Measurements from ENCODE around the gene PTPRD. TPM values are rescaled to one million over a fixed set of nuclear protein-coding genes. Genes with fewer than 3 reads are reported as not detected.

PTPRD gene
- total RNA-seq, 2 experiments from 2014 or later: 0.03 TPM; not detected in 1

DNA sequence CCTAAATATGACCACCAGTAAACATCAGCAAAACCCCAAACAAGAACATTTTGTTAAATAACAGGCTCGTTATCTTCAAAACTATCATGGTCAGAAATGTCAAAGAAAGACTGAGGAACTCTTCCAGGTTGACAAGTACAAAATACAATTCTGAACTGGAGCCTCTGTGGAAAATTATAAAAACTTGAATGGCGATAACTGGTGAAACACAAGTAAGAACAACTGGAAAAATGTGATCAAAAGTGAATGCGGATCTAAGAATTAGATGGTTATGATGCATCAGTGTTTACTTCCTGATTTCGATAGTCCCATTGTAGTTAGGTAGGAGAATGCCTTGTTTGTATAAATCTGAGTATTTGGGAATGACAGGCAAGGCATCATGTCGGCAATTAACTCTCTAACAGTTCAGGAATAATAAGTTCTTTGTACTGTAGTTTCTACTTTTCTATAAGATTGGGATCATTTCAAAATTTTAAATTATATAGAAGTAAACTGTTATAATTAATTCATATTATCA lies 2073.1 kb downstream of the PTPRD start:
- Histone ChIP-seq H3K4me3 (ENCODE audit: low read depth, low read length, poor library complexity, severe bottlenecking) (no peak overlapping the region), H3K9me2 (ENCODE audit: insufficient read depth, low read length) (no peaks in the 10 kb centered on the region), H4K20me1 (ENCODE audit: insufficient read depth, low read length) (no peaks in the 10 kb centered on the region), H3K27ac (ENCODE audit: low read depth, low read length, poor library complexity, severe bottlenecking) (no peak overlapping the region), H3K4me2 (ENCODE audit: low read length) (no peak overlapping the region), H3K36me3 (ENCODE audit: insufficient read depth, low read length) (no peaks in the 10 kb centered on the region), H3K79me2 (ENCODE audit: insufficient read depth, low read depth, low read length) (no peaks in the 10 kb centered on the region), H3K4me1 (ENCODE audit: insufficient read depth, low read length, poor library complexity, severe bottlenecking) (no peaks in the 10 kb centered on the region), H3K9me3 (ENCODE audit: low read length) (no peaks in the 10 kb centered on the region), H2AFZ (ENCODE audit: low read length) (no peak overlapping the region)
- TF ChIP-seq EZH2phosphoT487 (IDR thresholded peaks at IDR 0.05; ENCODE audit: borderline replicate concordance, low read depth, low read length): no peak
- TF ChIP-seq, protein P1, sequence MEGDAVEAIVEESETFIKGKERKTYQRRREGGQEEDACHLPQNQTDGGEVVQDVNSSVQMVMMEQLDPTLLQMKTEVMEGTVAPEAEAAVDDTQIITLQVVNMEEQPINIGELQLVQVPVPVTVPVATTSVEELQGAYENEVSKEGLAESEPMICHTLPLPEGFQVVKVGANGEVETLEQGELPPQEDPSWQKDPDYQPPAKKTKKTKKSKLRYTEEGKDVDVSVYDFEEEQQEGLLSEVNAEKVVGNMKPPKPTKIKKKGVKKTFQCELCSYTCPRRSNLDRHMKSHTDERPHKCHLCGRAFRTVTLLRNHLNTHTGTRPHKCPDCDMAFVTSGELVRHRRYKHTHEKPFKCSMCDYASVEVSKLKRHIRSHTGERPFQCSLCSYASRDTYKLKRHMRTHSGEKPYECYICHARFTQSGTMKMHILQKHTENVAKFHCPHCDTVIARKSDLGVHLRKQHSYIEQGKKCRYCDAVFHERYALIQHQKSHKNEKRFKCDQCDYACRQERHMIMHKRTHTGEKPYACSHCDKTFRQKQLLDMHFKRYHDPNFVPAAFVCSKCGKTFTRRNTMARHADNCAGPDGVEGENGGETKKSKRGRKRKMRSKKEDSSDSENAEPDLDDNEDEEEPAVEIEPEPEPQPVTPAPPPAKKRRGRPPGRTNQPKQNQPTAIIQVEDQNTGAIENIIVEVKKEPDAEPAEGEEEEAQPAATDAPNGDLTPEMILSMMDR (conservative IDR thresholded peaks at IDR 0.05; ENCODE audit: low read length): no peak
- ChIA-PET POLR2A (interaction anchor here (0.6 kb wide), 1 partner anchor 1025 kb away, joined by 4 read pairs; no protein-coding TSS in a partner anchor), CTCF (ENCODE audit: unreplicated experiment) (no interaction called here)
- intact Hi-C loops (cut with micrococcal nuclease; ENCODE audit: unreplicated experiment): no loop called here
- no TSS peak for BruUV-seq (replicated peaks)
- DNase-seq (ENCODE audit: low spot score): no peak

DNA sequence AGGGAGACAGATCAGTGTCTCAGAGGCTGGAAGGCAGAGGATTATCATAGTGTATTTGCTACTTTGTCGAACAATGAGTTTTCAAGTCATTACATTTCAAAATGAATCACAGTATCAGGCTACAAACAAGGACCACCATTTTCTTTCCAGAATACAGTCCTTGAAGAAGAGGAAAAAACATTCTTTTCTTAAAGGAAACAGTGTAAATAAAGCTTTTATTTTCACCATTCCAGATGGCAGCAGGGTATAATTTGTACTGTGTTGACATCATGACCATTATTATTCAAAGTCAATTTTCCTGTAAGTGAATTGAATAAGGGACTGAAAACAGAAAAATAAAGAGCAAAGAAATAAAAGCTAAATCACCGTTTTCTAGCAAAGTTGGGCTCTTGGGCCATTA lies 2076.0 kb downstream of the PTPRD start:
- ChIA-PET CTCF (ENCODE audit: unreplicated experiment) (no interaction called here), POLR2A (interaction anchor here (1.6 kb wide), 1 partner anchor 10 kb away, joined by 3 read pairs; no protein-coding TSS in a partner anchor)
- H3K4me2 ChIP-seq (ENCODE audit: low read length): no peak overlapping the region
- DNase-seq (ENCODE audit: low spot score): no peak
- no peaks in the 10 kb centered on the region for H3K4me1 ChIP-seq (ENCODE audit: insufficient read depth, low read length, poor library complexity, severe bottlenecking)
- H3K79me2 ChIP-seq (ENCODE audit: insufficient read depth, low read depth, low read length): no peaks in the 10 kb centered on the region
- TF ChIP-seq, protein P1 (conservative IDR thresholded peaks at IDR 0.05; ENCODE audit: low read length): no peak
- no peak for TF ChIP-seq EZH2phosphoT487 (IDR thresholded peaks at IDR 0.05; ENCODE audit: borderline replicate concordance, low read depth, low read length)
- H3K4me3 ChIP-seq (ENCODE audit: low read depth, low read length, poor library complexity, severe bottlenecking): no peak overlapping the region
- no peaks in the 10 kb centered on the region for H3K9me2 ChIP-seq (ENCODE audit: insufficient read depth, low read length)
- intact Hi-C loops (cut with micrococcal nuclease; ENCODE audit: unreplicated experiment): no loop called here
- H4K20me1 ChIP-seq (ENCODE audit: insufficient read depth, low read length): no peaks in the 10 kb centered on the region
- no peaks in the 10 kb centered on the region for H3K9me3 ChIP-seq (ENCODE audit: low read length)
- no peaks in the 10 kb centered on the region for H3K36me3 ChIP-seq (ENCODE audit: insufficient read depth, low read length)
- BruUV-seq (replicated peaks): no TSS peak
- H3K27ac ChIP-seq (ENCODE audit: low read depth, low read length, poor library complexity, severe bottlenecking): no peak overlapping the region
- H2AFZ ChIP-seq (ENCODE audit: low read length): no peak overlapping the region

DNA sequence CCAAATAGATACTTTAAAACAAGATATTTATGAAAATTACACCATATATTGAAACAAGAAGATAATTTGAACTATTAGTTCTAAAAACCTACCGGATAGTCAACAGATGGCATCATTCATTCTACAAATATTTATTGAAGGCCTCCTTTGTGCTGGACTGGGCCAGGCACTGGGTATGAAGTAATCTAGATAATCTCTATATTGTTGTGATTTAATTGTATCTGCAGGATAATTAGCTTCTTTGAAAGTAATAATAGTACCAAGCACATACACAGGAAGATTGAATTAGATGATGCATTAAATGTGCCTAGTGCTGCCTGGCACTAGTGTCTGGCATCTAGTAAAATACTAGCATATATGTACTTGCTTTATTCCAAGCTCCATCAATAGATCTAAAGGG lies 2078.0 kb downstream of the PTPRD start:
- no peak overlapping the region for H3K4me2 ChIP-seq (ENCODE audit: low read length)
- H3K9me2 ChIP-seq (ENCODE audit: insufficient read depth, low read length): no peaks in the 10 kb centered on the region
- no TSS peak for BruUV-seq (replicated peaks)
- H3K27ac ChIP-seq (ENCODE audit: low read depth, low read length, poor library complexity, severe bottlenecking): no peak overlapping the region
- no peaks in the 10 kb centered on the region for H4K20me1 ChIP-seq (ENCODE audit: insufficient read depth, low read length)
- intact Hi-C loops (cut with micrococcal nuclease; ENCODE audit: unreplicated experiment): no loop called here
- no peaks in the 10 kb centered on the region for H3K36me3 ChIP-seq (ENCODE audit: insufficient read depth, low read length)
- no peak overlapping the region for H3K4me3 ChIP-seq (ENCODE audit: low read depth, low read length, poor library complexity, severe bottlenecking)
- H3K4me1 ChIP-seq (ENCODE audit: insufficient read depth, low read length, poor library complexity, severe bottlenecking): no peaks in the 10 kb centered on the region
- ChIA-PET CTCF (ENCODE audit: unreplicated experiment) (no interaction called here), POLR2A (no interaction called here)
- DNase-seq (ENCODE audit: low spot score): no peak
- H2AFZ ChIP-seq (ENCODE audit: low read length): no peak overlapping the region
- no peaks in the 10 kb centered on the region for H3K79me2 ChIP-seq (ENCODE audit: insufficient read depth, low read depth, low read length)
- H3K9me3 ChIP-seq (ENCODE audit: low read length): no peaks in the 10 kb centered on the region
- TF ChIP-seq EZH2phosphoT487 (IDR thresholded peaks at IDR 0.05; ENCODE audit: borderline replicate concordance, low read depth, low read length): no peak
- TF ChIP-seq, protein P1 (conservative IDR thresholded peaks at IDR 0.05; ENCODE audit: low read length): no peak

All from OCI-LY7 (cell line).